Transverse colon (tissue), 4 donors: ENCODE measurements around the gene TMEM45A. TPM values are rescaled to one million over a fixed set of nuclear protein-coding genes. Genes with fewer than 3 reads are reported as not detected.
A peak's percentile ranks its signal among the peaks of the same experiment; 100 is the strongest.

Experiments used
- DNase-seq: peaks from one replicate; pipeline ENCODE4 v3.0.0-alpha.2; 2019
- H3K27ac ChIP-seq, 4 donors: fragments of 200-600 bp; sonication (generic); 2 replicates each; pipeline ENCODE4 v1.5.1; 2016 to 2018; ENCODE audit warnings: inconsistent platforms in 4 of 4
- H3K27me3 ChIP-seq: fragments of 200-600 bp; sonication (generic); 2 replicates; pipeline ENCODE4 v1.5.1; 2017; ENCODE audit warnings: inconsistent platforms
- H3K36me3 ChIP-seq, 4 donors: fragments of 200-600 bp; sonication (generic); 2 replicates each; pipeline ENCODE4 v1.5.1; 2017 to 2019; ENCODE audit warnings: inconsistent platforms in 4 of 4
- H3K4me1 ChIP-seq, 4 donors: fragments of 200-600 bp; sonication (generic); 2 replicates each; pipeline ENCODE4 v1.5.1; 2017 to 2020; ENCODE audit warnings: inconsistent platforms in 4 of 4
- H3K4me3 ChIP-seq, 4 donors: fragments of 200-600 bp; sonication (generic); 1 replicate in 1 of 4; 2 replicates in 3 of 4; pipeline versions ENCODE4 v1.5.1 to v1.6.1; 2017 to 2019; ENCODE audit warnings: inconsistent platforms in 4 of 4
- H3K9me3 ChIP-seq, 2 donors: fragments of 200-600 bp; sonication (generic); 2 replicates each; pipeline ENCODE4 v1.5.1; 2017 to 2019; ENCODE audit warnings: inconsistent platforms in 2 of 2
- EP300 ChIP-seq: sonication (generic); formaldehyde crosslinking; IDR thresholded peaks from one replicate; pipeline ENCODE4 v1.6.1; 2017; ENCODE audit warnings: antibody characterized with exemption, low read depth
- POLR2A ChIP-seq: fragments of 450-650 bp; IDR thresholded peaks from one replicate; pipeline ENCODE4 v1.6.1; 2016; ENCODE audit warnings: antibody characterized with exemption, mild to moderate bottlenecking, moderate library complexity
- POLR2AphosphoS5 ChIP-seq, 3 donors: sonication (generic); formaldehyde crosslinking; IDR thresholded peaks; one replicate each; pipeline ENCODE4 v1.6.1; 2016; ENCODE audit warnings: antibody characterized with exemption in 3 of 3
- whole genome bisulfite sequencing, 2 donors: methylation state at CpG; one replicate each; pipeline ENCODE4 v1.1.5; 2018; ENCODE audit warnings: low coverage in 1 of 2; 5-methylcytosine and 5-hydroxymethylcytosine counted together
- in situ Hi-C, 4 donors: fragments of 200-750 bp; cut with MboI; loops; one replicate each; pipeline versions ENCODE4 v1.15.0 to v1.15.1; 2017; ENCODE audit warnings: low sequenced_read_pairs in 3 of 4, low pct_ligation_motif_present in 1 of 4, low pct_unique_long_range_greater_than_20kb in 1 of 4
- intact Hi-C: fragments of 100-400 bp; cut with DNase I; formaldehyde crosslinking; loops from one replicate; pipeline ENCODE4 v1.15.1; 2023; ENCODE audit warnings: low total_unique reads
- total RNA-seq, 4 donors: library from RNA; depleted of rRNA; stranded (reverse); fragments of >200 nt; gene quantifications; one replicate each; pipeline ENCODE4 v1.1.0, GENCODE V29; 2016
- TF ChIP-seq, protein P1 (sequence below), 5 experiments: fragments of 200-600 bp in 3 of 5; fragments of 450-650 bp in 2 of 5; sonication (generic) in 3 of 5; IDR thresholded peaks; 1 replicate in 2 of 5; 2 replicates in 3 of 5; pipeline ENCODE4 v1.5.1; 2016 to 2017; ENCODE audit warnings: antibody characterized with exemption in 5 of 5, inconsistent platforms in 3 of 5, mild to moderate bottlenecking in 2 of 5, moderate library complexity in 1 of 5

TMEM45A gene
- total RNA-seq, 4 donors from 2014 or later, result 0.60 to 4.1 (median 1.5) TPM

DNA sequence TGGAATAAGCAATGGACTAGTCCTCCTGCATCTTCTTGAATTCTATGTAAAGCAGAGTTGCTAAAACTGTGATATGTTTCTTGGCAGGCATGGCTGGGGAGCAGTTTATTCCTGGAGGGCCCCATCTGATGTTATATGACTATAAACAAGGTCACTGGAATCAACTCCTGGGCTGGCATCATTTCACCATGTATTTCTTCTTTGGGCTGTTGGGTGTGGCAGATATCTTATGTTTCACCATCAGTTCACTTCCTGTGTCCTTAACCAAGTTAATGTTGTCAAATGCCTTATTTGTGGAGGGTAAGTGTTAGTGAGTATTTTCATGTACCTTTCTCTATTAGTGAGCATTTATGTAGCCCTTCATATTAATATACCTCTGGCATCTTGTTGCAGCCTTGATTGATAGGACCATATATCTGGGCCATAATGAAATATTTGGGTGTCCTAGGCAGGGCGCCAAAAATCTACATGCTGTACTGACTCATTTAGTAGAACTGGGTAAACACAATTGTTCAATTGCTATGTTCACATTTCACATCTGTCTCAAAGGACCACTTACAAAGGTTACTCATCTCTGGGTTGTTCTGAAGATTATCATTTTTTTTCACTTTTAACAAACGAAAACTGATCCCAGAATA is 64.4 kb downstream of the TMEM45A start:
- WGBS, 2 donors, result 60 to 78% methylated on average over 2 of the region's 2 CpGs
- H3K4me1 ChIP-seq, result peaks cover 0 to 3% (median 0%) of the 10 kb centered on the region in 4 donors
- H3K9me3 ChIP-seq, result no peaks in the 10 kb centered on the region
- no peak for DNase-seq
- intact Hi-C loops (no loop called here), in situ Hi-C loops (no loop called here)
- H3K27me3 ChIP-seq, result no peaks in the 10 kb centered on the region
- no peak overlapping the region for H3K4me3 ChIP-seq
- no peak overlapping the region for H3K27ac ChIP-seq
- TF ChIP-seq POLR2AphosphoS5 (IDR thresholded peaks at IDR 0.05) (no peak), POLR2A (no peak), EP300 (no peak)
- TF ChIP-seq, protein P1, sequence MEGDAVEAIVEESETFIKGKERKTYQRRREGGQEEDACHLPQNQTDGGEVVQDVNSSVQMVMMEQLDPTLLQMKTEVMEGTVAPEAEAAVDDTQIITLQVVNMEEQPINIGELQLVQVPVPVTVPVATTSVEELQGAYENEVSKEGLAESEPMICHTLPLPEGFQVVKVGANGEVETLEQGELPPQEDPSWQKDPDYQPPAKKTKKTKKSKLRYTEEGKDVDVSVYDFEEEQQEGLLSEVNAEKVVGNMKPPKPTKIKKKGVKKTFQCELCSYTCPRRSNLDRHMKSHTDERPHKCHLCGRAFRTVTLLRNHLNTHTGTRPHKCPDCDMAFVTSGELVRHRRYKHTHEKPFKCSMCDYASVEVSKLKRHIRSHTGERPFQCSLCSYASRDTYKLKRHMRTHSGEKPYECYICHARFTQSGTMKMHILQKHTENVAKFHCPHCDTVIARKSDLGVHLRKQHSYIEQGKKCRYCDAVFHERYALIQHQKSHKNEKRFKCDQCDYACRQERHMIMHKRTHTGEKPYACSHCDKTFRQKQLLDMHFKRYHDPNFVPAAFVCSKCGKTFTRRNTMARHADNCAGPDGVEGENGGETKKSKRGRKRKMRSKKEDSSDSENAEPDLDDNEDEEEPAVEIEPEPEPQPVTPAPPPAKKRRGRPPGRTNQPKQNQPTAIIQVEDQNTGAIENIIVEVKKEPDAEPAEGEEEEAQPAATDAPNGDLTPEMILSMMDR (IDR thresholded peaks at IDR 0.05), result no peak
- no peaks in the 10 kb centered on the region for H3K36me3 ChIP-seq

DNA sequence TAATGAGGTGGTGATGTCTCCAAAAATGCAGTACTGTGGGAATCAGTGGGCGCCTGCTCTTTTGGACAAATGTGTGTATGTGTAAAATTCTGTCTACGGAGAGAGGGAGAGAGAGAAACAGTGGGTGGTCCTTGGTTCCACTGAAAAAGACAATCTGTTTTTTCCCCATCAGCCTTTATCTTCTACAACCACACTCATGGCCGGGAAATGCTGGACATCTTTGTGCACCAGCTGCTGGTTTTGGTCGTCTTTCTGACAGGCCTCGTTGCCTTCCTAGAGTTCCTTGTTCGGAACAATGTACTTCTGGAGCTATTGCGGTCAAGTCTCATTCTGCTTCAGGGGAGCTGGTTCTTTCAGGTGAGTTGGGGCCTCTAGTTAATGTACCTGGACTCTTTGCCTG is 65.8 kb downstream of the TMEM45A start:
- no peak for TF ChIP-seq EP300
- no peak for TF ChIP-seq POLR2AphosphoS5 (IDR thresholded peaks at IDR 0.05)
- no peak for TF ChIP-seq POLR2A
- TF ChIP-seq, protein P1 (IDR thresholded peaks at IDR 0.05), result no peak
- Histone ChIP-seq H3K27me3 (no peaks in the 10 kb centered on the region), H3K36me3 (no peaks in the 10 kb centered on the region), H3K9me3 (no peaks in the 10 kb centered on the region), H3K4me3 (no peak overlapping the region), H3K4me1 (peaks cover 0 to 3% (median 0%) of the 10 kb centered on the region in 4 donors), H3K27ac (no peak overlapping the region)
- no peak for DNase-seq
- in situ Hi-C loops, result no loop called here
- intact Hi-C loops, result no loop called here
- WGBS, 2 donors, result 89 to 91% methylated on average over 7 of the region's 7 CpGs

DNA sequence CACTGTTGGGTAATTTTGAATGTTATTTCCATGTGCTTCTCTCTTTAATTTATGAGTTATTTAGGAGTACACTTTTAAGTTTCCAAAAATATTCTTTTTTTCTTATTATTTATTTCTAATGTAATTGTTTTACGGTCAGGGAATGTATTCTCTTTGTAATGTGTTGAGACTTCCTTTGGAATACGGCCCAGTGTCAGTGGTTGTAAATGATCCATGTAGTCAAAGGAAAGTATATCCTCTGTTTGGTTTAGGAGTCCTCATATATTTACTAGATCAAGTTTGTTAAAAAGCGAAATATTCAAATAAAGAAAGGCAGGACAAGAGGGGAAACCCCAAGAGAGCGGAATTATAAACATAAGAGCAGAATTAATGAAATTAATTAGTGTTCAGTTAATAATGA is 68.0 kb downstream of the TMEM45A start:
- Histone ChIP-seq H3K4me3 (no peak overlapping the region), H3K4me1 (peaks cover 0 to 3% (median 0%) of the 10 kb centered on the region in 4 donors), H3K9me3 (no peaks in the 10 kb centered on the region), H3K36me3 (no peaks in the 10 kb centered on the region), H3K27ac (no peak overlapping the region), H3K27me3 (no peaks in the 10 kb centered on the region)
- TF ChIP-seq POLR2AphosphoS5 (IDR thresholded peaks at IDR 0.05), result no peak
- TF ChIP-seq POLR2A, result no peak
- no peak for TF ChIP-seq EP300
- TF ChIP-seq, protein P1 (IDR thresholded peaks at IDR 0.05), result no peak
- in situ Hi-C loops, result no loop called here
- intact Hi-C loops, result no loop called here
- no peak for DNase-seq
- 60 to 77% methylated on average over 4 of the region's 4 CpGs for WGBS, 2 donors

DNA sequence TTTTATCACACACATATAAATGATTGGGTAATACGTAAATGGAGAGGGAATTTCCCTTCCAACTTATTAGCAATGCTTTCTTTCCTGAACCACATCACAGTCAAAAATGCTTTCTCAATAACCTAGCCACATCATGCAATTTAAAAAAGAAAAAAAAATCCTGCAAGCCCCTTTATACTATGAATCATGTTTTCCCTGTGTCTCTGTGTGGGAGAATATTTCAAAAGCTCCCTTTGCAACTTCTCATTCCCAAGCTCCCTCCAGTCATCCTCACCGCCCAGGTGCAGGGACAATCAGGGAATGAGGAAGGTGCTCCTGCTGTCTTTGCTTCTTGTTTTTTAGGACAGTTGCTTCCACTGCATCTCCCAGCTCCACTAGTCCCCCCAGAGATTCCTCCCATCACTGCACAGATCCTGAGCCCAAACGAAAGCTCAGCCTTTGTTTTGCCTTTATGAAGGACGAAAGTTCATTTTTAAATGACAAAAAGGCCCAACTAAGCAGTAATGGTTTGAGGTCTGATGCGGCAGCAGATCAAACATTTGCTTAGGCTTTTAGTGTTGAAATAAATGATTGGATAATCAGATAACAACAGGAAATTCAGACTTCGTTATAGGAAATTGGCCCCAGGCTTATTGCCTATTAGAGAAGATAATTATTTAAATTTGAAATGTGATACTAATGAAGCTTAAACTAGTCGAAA is 69.2 kb downstream of the TMEM45A start:
- Histone ChIP-seq H3K27ac (peak overlapping the region in 2 of 4 donors; percentile 23 to 33), H3K9me3 (no peaks in the 10 kb centered on the region), H3K4me3 (no peak overlapping the region), H3K27me3 (no peaks in the 10 kb centered on the region), H3K4me1 (peaks cover 0 to 3% (median 0%) of the 10 kb centered on the region in 4 donors), H3K36me3 (no peaks in the 10 kb centered on the region)
- TF ChIP-seq POLR2A (no peak), POLR2AphosphoS5 (IDR thresholded peaks at IDR 0.05) (no peak), EP300 (no peak)
- TF ChIP-seq, protein P1 (IDR thresholded peaks at IDR 0.05), result no peak
- DNase-seq, result no peak
- in situ Hi-C loops, result no loop called here
- WGBS, 2 donors, result 68 to 70% methylated on average over 7 of the region's 7 CpGs
- intact Hi-C loops, result no loop called here
